Skeletal muscle tissue (tissue), 4 donors: ENCODE data around the gene C20orf173. TPM values are rescaled to one million over a fixed set of nuclear protein-coding genes. Genes with fewer than 3 reads are reported as not detected.

ENCODE experiments used
- H3K27ac ChIP-seq: one replicate; pipeline ENCODE4 v1.7.0; 2013; ENCODE audit warnings: mild to moderate bottlenecking, low read depth, low read length, inconsistent platforms
- H3K27me3 ChIP-seq, 3 donors: one replicate each; pipeline ENCODE4 v1.7.0; 2013; ENCODE audit warnings: low read length in 3 of 3; ENCODE audit not compliant: control insufficient read depth in 3 of 3, insufficient read depth in 3 of 3
- H3K36me3 ChIP-seq, 3 donors: one replicate each; pipeline ENCODE4 v1.7.0; 2013; ENCODE audit warnings: low read length in 3 of 3; ENCODE audit not compliant: control insufficient read depth in 3 of 3, insufficient read depth in 3 of 3
- H3K4me1 ChIP-seq, 3 donors: one replicate each; pipeline ENCODE4 v1.7.0; 2013; ENCODE audit warnings: low read length in 3 of 3, mild to moderate bottlenecking in 3 of 3; ENCODE audit not compliant: control insufficient read depth in 3 of 3, insufficient read depth in 3 of 3
- H3K4me3 ChIP-seq, 3 donors: one replicate each; pipeline ENCODE4 v1.7.0; 2013; ENCODE audit warnings: low read length in 3 of 3
- H3K9ac ChIP-seq, 3 donors: one replicate each; pipeline ENCODE4 v1.7.0; 2013; ENCODE audit warnings: low read length in 3 of 3, mild to moderate bottlenecking in 3 of 3, moderate library complexity in 2 of 3, low read depth in 1 of 3
- H3K9me3 ChIP-seq, 3 donors: one replicate each; pipeline ENCODE4 v1.7.0; 2013; ENCODE audit warnings: low read length in 3 of 3; ENCODE audit not compliant: control insufficient read depth in 3 of 3
- total RNA-seq: library from RNA; depleted of rRNA; stranded (reverse); fragments of >200 nt; gene quantifications from one replicate; pipeline ENCODE4 v1.2.3, GENCODE V29; 2014
- donor health status: Osteomylitis.

C20orf173 gene
- total RNA-seq, 1 donor from 2014 or later, result not detected

DNA sequence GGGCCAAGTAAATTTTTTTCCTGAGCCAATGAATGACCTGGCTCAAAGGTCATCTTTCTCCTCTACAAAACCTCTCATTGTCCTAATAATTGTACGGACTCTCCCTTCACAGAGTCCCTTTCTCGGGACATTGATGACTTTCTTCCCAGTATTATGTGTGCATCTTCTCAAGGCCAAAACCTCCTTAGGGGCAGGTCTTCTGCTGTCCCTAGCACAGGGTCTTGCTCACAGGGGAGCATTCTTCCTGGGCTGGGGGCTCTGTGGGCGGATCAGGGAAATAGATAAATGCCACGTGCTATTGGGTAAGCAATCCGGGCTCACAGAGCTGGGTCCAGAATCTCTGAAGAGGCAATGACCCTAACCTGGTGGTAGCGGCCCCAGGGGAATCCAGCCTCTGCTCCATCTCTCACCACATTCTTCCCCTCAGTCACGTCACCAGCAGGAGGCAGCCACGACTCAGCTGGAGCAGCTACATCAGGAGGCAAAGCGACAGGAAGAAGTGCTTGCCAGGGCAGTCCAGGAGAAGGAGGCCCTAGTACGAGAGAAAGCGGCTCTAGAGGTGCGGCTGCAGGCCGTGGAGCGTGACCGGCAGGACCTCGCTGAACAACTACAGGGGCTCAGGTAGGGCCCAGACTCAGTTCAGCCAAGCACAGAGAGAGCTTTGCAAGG, 50.5 kb downstream of the C20orf173 start:
- no peak overlapping the region for H3K27ac ChIP-seq
- H3K4me3 ChIP-seq, result no peak overlapping the region
- no peaks in the 10 kb centered on the region for H3K9me3 ChIP-seq
- no peaks in the 10 kb centered on the region for H3K27me3 ChIP-seq
- H3K36me3 ChIP-seq, result peaks cover 30 to 58% (median 58%) of the 10 kb centered on the region in 3 donors
- no peaks in the 10 kb centered on the region for H3K4me1 ChIP-seq
- no peak overlapping the region for H3K9ac ChIP-seq

Other genes with a start within 250 kb of the C20orf173 start
- gene EIF6, start 244.9 kb downstream of the C20orf173 start, total RNA-seq, result 74.1 TPM
- gene FAM83C, start 237.2 kb downstream of the C20orf173 start, total RNA-seq, result not detected
- gene UQCC1, start 117.7 kb downstream of the C20orf173 start, total RNA-seq, result 33.4 TPM
- 0.52 TPM for gene GDF5, start 91.4 kb downstream of the C20orf173 start, total RNA-seq
- 14.6 TPM for gene CEP250, start 74.1 kb downstream of the C20orf173 start, total RNA-seq
- gene ERGIC3, start 12.4 kb upstream of the C20orf173 start, total RNA-seq, result 328 TPM
- gene SPAG4, start 86.2 kb upstream of the C20orf173 start, total RNA-seq, result 1.0 TPM
- 116 TPM for gene CPNE1, start 135.2 kb upstream of the C20orf173 start, total RNA-seq
- gene RBM12, start 135.2 kb upstream of the C20orf173 start, total RNA-seq, result 38.6 TPM
- 11.5 TPM for gene NFS1, start 169.7 kb upstream of the C20orf173 start, total RNA-seq
- gene ROMO1, start 169.8 kb upstream of the C20orf173 start, total RNA-seq, result 103 TPM
- 407 TPM for gene RBM39, start 212.6 kb upstream of the C20orf173 start, total RNA-seq
- gene PHF20, start 242.4 kb upstream of the C20orf173 start, total RNA-seq, result 26.6 TPM